ENCODE data around the gene TRPC3.
A peak's percentile ranks its signal among the peaks of the same experiment; 100 is the strongest.

Gene TRPC3

GRCh38 chr4:121873604-121874003 is 78.3 kb downstream of the TRPC3 start:
- no peak for DNase-seq (ENCODE audit: low read depth)

GRCh38 chr4:121869841-121870822 is 81.7 kb downstream of the TRPC3 start, which contains the start of gene BBS7:
Gene BBS7 (minus strand): TSS chr4:121870474. CDS start chr4:121870313, 161 bp downstream.
- DNase-seq (ENCODE audit: low read depth) = peak; percentile 96

- no peak for DNase-seq (ENCODE audit: low read depth)
Observed at GRCh38 chr4:121863799-121864198, 88.1 kb downstream of the TRPC3 start.

DNA sequence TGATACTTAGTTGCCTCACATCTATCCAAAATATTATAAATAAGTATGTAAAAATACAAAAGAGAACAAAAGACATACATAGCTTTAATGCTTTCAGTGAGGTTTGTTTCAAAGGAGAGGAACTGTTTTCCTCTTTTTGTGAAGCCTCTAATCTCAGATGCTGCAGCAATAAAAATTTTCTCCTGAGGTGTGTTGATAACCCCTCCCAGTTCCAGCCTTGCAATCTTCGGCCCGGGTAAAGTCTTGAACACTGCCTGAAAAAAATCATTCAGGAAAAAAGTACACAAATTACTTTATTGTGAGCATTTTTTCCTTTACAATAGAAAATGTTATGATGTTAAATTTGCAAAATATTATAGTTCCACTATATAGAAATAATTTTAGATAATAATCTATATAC is 90.4 kb downstream of the TRPC3 start:
- no peak for DNase-seq (ENCODE audit: low read depth)

- peak; percentile 6 for DNase-seq (ENCODE audit: low read depth)
Observed at GRCh38 chr4:121860121-121860520, 91.7 kb downstream of the TRPC3 start.

DNA sequence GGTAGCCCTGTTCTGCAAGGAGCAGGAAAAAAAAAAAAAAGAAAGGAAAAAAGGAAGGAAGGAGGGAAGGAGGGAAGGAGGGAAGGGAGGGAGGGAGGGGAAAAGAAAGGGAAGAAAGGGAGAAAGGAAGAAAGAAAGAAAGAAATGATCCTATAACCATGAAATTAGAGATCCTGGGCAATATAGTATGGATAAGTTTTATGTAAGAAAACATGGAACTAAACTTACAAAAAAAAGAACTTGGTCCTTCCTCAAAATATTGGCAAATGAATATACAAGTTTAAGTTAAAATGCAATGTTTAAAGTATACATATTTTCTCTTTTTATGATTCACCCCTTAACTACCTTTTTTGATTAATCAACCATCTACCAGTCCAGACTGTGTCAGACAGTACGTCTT is 100.5 kb downstream of the TRPC3 start:
- no peak for DNase-seq (ENCODE audit: low read depth)

GRCh38 chr4:121846662-121847061 is 105.2 kb downstream of the TRPC3 start:
- DNase-seq (ENCODE audit: low read depth) = no peak

DNA sequence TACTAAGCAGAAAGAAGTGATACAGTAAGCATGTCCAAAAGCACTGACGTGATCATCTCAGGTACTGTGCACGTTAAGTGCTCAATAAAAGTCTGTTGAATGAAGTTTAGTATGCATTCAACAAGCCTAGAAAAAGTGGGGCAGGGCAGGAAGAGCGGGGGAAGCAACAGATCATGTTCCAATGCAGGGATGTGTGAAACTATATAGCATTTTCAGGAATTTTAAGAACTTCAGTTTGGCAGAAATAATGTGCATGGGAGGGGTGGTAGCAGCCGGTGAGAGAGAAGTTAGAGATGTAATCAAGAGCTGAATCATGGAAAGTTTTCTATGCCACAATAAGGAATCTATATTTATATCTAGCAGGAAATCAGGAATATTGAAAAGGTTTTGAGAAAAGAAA is 109.0 kb downstream of the TRPC3 start:
- DNase-seq (ENCODE audit: low read depth) = no peak

DNA sequence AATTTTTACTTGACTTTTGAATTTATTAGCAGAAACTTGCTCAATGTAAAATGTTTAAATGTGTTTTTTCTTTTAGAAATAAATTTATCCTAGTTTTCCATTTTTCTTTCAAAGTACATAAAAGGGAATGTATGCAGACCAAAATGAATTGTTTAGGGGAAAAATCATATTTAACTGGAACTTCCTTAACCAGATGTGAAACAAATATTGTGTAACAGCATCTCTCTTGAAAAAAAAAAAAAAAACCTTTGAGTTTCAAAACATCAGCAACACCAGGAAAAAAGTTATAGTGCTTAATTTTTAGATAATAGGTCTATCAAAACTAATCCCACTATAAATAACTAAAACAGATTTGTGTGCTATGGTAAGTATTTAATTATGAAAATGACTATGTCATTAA is 113.7 kb downstream of the TRPC3 start:
- no peak for DNase-seq (ENCODE audit: low read depth)

GRCh38 chr4:121829511-121829910 is 122.3 kb downstream of the TRPC3 start:
- DNase-seq (ENCODE audit: low read depth) = peak; percentile 14

Measured in ELR (cell line).